ENCODE results near the gene SORCS2.

SORCS2 gene

DNA sequence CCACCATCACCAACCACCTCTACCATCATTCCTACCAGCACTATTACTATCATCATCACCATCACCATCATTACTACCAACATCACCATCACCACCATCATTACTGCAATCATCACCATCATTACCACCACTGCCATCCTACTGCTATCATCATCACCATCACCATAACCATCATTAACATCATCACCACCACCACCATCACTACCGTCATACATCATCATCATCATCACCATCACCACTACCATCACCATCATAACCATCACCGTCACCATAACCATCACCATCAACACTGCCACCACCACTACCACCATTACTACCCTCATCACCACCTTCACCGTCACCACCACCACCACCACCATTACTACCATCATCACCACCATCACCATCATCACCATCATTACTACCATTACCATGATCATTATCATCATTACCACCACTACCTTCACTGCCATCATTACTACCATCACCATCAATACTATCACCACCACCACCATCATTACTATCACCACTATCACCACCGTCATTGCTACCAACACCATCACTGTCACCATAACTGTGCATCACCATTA is 170.6 kb downstream of the SORCS2 start:
- no peak for DNase-seq

DNA sequence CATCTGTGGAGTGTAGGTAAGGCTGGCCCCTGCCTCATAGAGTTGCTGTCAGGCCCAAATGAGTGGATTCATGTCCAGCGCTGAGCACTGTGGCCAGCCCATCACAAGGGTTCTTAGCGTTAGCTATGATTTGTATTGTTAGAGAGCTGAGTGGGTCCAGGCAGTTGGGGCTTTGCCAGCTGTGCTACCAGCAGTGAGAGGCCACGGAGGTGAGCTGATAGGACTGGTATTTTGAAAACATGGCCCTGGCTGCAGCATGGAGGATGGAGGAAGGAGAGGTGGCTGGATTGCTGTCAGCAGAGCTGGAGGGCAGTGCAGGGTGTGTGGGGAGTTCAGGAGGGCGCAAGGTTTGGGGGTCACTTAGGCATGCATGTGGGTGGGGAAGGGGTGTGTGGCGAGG is 172.6 kb downstream of the SORCS2 start:
- DNase-seq, result no peak

DNA sequence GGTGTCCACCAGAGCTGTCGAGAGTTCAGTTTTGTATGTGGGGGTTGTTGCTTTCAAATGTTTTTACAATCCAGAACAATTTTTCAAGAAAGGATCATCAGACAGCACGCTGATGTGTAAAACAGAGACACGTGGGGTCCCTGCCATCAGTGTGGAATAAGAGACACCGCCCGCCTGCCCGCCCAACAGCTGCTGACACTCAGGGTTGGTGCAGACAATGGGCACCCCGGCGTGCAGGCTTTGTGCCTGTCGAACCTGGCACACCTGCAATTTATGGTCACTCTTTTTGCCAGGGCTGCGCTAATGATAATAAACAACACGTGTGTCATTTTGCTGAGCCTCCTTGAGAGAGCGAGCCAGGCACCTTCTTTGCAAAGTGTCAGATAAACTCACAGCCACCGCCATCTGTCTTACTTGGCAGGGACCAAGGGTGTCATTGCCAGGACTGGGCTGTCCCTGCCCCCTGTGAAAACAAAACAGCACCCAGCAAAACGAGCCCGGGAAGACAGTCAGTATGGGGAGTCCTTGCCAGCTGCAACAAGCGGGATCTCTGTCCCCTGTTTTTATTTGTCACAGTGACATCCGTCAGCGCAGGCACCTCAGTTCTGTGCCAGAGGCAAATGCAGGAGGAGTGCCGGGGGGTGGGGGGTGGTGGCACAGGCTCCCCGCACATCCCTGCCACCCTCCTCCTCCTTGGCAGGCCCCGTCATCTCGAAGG is 173.3 kb downstream of the SORCS2 start:
- DNase-seq, result peak; percentile 88

DNA sequence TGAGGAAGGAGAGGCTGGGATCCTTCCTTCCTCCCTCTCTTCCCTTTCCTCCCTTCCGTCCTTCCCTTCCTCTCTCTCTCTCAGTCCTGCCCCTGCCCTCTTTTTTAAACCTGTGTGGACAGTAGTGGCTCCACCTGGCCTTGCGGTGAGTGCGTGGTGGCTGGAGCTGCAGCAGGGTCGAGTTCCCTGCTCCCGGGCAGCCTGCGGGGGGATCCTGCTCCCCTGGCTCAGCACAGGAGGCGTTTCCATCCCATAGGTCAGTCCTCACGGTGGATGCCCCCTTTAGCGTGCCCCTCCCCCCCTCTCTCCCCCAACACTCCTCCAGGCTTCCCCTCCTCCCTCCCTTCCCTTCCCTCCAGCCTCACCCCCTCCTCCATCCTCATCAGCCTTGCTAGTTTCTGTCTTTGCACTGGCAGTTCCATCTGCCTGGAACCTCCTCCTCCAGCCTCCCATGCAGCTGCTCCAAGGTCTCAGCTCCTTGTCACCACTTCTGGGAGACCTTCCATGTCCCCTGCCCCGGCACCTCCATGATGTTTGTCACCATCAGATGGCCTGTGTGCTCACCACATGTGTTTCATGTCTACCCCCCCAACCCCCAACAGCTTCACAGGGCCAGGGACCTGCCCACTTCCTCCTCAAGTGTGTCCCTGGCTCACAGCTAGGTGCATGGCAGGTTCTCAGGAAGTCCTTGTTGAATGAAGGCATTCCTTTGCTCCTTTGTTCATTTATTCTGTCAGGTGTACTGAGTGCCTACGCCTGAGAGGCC is 174.0 kb downstream of the SORCS2 start:
- DNase-seq, result no peak

DNA sequence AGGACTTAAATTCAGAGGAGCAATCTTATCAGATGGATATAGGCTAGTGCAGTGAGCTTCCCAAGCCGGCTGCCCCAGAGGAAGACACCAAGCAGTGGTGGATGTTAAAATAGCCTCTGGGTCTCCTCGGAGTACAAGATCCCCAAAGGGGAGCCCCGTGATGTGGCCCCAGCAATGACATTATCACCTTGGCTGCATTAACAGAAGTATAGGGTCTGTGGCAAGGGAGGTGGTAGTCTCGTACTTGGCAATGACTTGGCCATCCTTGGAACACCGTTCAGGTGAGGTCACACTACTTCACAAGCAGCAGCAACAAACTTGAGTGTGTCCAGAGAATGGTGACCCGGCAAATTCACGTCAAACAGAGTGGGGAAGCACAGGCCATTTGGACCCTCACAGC is 174.6 kb downstream of the SORCS2 start:
- DNase-seq, result no peak

DNA sequence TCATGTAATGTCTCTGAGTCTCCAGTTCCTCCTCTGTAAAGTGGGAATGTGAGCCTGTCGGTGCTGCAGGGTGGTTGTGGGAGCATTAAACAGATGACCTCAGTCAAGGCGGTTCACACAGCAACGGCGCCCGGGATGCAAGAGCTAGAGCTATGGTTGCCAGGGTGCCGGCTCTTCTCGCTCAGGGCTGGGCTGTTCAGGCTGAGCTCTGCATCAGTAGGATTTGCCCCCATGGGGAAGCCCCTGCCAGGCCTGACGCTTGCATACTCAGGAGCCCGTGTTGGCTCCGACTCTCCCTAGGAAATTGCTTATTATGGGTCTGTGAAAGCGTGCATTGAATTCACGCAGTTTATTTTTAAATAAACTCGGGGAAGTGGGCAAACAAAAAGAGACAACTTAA is 175.1 kb downstream of the SORCS2 start:
- DNase-seq, result no peak

DNA sequence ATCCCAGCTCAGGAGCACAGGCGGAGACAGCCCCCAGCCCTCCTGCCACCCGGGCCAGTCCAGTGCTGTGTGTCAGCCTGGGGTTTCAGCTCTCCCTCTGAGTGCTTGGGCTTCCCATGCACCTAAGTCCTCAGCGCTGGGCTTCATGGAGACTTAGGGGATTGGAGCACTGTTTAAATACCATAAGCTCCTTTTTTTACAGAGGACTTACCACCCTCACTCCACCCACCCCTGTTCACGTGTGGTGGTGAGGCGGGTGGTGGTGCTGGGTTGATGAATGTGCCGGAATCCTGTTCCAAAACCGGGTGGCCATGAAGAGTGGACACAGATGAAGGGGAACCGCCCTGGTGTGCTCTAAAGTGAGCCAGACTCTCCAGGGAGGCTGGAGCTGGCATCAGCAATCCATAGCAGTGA is 175.5 kb downstream of the SORCS2 start:
- no peak for DNase-seq

DNA sequence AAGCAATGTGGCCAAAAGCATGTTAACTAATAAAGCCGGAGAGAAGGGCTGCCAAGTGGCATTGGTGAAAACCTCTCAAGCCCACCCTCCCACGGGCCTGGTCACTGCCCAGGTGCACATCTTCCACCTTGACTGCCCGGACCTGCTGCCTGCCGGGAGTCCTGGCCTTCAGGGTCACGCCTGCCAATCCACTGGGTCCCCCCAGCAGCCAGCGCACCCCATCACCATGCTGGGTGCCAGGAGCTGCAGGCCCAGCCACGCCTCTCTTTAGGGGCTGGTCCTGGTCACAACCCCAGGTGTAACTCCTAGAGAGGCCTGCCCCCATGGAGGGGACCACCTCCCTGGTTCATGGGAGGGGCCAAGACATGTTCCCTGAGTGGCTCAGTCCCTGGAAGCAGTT is 176.0 kb downstream of the SORCS2 start:
- DNase-seq, result no peak

DNA sequence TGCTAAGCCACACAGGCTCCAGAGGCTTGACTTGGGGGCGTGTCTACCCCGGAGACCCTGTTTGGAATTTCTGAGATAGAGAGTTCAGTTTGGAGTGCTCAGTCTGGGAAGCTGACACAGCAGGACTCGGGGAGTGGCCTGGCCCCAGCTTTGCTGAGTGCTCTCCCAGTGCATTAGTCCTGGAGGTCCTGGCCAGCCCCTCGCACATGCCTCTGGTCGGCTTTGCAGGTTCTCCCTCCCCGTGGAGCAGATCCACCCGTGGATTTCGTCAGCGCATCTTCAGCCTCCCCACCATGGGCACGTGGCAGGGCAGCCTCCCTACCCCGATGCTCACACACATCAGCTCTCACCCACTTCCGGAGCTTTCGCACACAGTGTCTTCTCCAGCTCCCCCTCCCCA is 177.2 kb downstream of the SORCS2 start:
- DNase-seq, result no peak

DNA sequence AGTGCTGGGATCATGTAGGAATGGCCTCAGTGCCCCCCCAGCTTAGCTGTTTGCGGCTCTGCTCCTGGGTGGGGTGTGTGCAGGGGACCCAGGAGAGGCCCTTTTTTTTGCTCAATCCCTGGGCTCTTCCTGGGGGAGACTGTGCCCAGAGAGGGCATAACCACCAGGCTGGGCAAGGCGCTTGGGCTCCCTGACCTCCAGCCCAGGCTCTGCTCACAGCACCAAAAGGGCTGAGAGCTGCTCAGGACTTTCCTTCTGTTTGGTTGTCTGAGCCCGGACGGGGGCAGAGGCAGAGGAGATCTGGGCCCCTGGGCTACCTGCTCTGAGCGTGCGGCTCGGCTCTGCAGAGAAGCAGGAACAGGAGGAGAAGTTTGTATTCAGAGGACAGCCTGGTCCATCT is 177.7 kb downstream of the SORCS2 start:
- DNase-seq, result no peak

DNA sequence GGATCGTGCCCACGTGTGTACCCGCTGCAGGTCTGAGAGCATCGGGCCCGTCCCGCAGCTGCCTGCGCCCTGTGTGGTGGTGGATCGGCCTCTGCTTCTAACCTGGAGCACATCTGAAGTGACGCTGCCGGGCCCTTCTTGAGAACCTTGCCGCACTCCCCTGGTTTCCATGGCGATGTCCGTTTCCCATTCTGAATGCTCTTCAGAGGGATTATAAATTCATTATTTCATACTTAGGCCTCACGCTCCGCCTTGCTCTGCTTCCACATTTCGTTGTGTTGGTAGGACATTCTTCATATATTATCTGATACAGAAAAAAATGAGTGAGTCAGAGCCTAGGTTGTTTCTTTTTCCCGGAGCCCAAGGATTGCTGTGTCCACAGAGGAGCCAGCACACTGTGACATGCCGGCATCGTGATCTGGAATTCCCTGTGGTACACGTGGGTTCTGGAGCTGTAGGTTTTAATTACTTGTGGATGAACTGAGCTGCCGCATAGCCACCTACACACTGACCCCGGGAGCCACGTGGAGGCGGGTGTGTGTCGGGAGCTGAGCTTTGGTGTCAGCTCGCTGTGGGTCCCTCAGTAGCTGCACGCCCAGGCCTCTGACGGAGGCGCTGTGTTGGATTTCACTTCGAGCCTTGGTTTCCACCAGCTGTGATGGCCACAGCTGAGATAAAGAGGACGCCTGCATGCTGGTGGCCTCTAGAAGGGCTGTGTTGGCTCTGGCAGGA is 179.0 kb downstream of the SORCS2 start:
- no peak for DNase-seq

DNA sequence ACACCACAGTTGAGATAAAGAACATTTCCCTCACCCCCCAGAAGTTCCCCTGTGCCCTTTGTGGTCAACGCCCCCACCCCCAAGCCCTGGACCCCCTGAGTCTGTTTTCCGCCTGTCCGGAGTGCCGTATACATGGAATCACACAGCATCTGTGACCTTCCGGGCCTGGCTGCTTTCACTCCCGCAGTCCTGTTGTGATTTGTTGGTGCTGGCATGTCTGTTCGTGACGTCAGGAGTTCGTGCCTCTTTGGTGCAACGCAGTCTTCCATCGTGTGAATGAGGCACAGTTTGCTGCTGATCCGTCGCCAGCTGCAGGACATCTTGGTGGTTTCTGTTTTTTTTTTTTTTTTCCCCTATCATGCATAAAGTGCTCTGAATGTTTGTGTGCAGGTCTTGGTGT is 180.3 kb downstream of the SORCS2 start:
- DNase-seq, result no peak

DNA sequence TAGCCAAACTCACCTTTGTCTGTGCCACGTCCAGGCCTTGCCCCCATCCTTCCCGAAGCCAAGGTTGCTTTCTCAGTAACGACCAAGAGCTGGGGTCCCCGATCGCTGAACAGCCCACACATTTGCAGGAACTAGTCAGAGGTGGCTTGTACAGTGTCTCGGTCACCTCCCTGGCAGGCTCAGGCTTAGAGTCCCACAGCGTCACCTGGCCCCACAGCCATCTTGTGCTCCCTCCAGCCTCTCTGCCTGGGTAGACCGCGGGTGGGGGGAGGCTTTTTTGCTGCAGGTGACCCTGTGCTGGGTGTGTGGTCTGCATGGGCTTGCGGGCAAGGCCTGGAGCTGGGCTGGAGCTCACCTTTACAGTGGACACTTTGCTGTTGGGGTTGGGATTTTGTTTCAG is 182.2 kb downstream of the SORCS2 start:
- no peak for DNase-seq

DNA sequence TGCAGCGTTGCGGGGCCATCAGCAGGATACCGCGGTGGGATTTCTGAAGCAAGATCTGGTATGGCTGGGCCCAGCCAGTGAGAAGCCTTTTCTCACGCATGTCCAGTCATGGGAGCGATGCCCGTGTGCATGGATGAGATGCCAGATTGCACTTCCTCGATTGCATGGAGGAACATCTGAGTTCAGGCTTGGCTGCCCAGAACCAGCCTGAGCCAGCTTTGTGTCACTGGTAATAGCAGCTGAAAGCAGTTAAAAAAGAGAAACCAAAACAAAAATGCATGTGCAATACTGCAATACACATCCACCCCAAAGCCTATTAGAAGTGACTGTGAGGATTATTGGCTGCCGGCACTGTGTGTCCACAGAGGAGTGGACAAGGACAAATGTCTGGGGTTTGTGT is 183.1 kb downstream of the SORCS2 start:
- peak; percentile 50 for DNase-seq

DNA sequence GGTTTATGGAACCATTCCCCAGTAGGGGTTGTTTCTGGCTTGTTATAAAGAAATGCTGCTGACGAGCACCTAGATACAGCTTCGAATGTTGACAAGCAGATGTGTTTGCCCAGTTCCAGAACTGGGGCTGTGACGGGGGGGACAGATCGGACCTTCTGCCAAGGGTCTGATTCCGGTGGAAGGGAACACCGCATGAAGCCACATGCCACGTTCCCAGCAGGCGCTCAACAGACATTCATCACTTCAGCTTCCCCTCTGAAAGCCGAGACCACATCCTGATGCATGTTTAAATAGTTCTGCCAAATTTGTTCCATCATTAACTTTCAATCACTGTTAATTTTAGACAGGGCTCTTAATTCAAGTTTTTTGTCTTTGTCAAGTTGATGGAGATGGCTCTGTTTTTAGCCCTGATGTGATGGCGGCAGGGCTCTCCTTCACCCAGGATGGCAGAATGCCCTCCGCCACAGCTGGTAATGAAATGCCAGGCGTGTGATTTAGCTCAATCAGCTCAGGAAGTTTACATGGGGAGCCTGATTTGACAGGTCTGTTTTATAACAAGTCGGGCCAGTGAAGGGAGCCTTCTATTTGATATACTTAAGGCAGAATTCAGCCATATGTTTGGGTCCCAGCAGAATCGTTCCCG is 185.0 kb downstream of the SORCS2 start:
- DNase-seq, result no peak

DNA sequence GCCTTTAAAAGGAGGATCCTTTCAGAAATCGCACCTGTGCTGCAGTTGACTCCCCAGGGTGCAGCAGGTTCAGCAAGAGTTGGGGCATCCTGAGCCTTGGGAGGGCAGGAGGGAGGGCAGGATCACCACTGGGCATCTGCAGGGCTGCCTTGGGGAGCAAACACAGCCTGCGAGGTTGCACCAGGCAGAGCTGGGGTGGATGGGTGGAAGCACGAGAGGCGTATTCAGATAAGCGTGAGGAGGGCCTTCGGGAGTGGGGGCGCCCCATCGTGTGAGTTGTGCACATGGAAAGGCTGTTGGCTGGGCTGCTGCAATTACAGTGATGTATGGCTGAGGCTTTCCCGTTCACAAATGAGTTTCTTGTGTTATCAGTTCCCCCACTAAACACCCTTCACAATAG is 186.8 kb downstream of the SORCS2 start:
- no peak for DNase-seq

DNA sequence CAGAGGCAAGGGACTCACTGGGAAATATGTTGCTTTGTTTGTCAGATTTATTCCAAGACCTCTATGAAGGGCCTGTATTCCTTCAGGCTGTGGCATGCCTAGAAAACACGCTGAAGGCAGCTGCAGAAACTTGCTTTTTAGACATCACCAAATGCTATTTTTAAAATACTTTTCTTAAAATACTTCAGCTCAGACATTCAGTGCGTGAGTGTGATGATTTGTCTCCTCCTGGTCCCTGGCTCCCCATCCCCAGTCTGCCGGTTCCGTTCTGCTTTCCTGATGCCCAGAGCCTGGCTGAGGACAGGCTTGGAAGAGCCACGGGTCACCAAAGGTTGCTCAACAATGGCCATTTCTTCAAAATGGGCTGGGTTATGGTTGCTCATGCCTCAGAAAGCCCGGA is 187.4 kb downstream of the SORCS2 start:
- no peak for DNase-seq

DNA sequence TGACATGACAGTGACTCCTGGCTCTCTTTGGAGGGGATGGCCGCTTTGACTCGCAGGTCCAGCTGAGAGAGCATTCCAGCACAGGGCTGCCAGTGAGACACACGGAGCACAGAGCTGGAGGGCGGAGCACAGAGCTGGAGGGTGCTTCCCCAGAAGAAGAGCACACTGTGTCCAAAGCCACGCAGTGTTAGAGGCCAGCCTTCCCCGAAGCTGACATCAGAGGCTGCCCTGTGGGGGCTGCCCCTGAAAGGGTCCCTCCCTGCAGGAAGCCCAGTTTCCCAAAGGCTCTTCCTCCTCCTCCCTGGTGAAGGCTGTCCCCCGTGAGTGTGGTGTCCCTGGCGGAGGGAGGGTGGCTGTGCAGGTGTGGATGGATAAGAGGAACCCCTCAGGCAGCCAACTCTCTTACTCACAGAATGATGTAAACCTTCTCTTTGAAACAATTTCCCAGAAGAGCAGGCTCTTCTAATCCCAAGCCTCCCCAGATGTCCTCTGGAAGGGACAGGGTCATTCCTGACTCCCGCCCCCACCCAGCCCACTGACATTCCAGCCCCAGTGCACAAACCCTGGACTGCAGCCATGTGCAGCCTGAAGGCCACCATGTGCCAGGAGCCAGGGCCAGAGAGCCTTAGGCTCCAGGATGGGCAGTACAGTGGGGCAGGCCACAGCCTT is 189.0 kb downstream of the SORCS2 start:
- no peak for DNase-seq

DNA sequence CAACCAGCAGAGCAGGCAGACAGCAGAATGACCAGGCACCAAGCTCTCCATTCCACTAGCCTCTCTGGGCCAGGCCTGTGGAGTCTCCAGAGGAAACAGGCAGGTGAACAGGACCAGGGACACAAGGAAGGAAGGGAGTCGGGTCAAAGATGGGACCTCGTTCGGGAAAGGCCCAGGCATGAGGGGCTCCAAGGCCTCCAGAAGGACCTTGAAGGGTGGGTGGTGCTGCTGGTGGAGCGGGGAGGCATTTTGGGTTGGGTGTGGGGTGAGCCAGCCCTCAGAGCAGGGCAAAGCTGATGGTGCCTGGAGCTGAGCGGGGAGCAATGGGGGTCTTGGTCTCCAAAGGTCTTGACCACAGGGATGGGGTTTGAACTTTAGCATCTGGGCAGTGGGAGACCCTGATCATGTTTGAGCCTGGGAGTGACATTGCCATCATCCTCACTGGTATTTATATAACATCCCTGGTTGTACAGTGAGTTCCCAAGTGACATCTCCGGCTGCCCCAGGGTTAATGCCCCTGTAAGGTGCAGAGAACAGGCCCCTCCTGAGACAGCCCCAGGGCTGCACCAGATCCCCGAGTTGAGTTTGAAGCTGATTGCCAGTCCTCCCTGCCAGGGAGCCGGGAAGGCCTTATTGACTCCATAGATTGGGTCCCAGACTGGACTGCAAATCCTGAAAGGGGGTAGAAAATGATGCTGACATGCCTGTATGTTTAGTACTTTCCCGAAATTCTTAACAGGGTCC is 189.7 kb downstream of the SORCS2 start:
- no peak for DNase-seq

DNA sequence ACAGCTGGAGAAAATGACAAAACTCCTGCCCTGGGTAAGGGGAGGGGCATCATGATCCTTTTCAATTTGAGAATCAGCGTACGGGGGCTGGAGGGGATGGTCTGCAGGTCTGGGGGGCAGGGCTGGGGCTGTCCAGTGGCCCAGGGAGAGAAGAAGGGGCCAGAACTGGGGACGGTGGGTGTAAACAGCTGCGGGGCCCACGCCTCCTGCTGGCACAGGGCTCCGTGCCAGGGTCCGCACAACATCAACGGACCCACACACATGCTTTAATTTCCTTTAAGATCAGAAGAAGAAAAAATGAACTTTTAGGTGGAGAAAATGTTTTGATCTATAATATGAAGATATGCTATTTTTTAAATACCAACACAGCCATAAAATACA is 190.3 kb downstream of the SORCS2 start:
- no peak for DNase-seq

DNA sequence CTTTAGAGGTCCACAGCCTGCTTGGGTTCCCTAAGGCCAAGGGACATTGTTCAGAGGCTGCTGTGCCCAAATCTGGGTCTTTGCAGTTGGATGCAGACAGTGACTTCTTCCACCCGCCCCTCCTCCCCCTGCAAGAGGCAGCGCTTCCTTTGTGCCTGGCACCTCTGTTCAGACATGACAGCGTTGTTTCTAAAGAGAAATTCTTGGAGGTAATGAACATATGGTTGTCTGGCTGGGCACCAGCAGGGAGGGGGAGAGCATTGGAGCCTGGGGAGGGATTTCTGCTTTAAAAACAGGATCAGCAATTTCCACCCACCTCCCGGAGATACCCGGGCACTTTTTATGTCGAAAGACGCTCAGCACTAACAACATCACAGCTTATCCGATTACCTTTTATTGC is 190.9 kb downstream of the SORCS2 start:
- no peak for DNase-seq
